Hypothalamus (tissue), 51 donors: Measurements from ENCODE around the gene SLC13A4.
"Not testable (repeated sequence)": the region's sequence is repeated elsewhere in the genome, so short reads cannot be mapped to it uniquely, and the experiment has no call there.

Experiments used
- DNase-seq, 51 donors: peaks; one replicate each; lab custom pipeline; 2025; lab: John Stamatoyannopoulos, UW

The SLC13A4 gene

DNA sequence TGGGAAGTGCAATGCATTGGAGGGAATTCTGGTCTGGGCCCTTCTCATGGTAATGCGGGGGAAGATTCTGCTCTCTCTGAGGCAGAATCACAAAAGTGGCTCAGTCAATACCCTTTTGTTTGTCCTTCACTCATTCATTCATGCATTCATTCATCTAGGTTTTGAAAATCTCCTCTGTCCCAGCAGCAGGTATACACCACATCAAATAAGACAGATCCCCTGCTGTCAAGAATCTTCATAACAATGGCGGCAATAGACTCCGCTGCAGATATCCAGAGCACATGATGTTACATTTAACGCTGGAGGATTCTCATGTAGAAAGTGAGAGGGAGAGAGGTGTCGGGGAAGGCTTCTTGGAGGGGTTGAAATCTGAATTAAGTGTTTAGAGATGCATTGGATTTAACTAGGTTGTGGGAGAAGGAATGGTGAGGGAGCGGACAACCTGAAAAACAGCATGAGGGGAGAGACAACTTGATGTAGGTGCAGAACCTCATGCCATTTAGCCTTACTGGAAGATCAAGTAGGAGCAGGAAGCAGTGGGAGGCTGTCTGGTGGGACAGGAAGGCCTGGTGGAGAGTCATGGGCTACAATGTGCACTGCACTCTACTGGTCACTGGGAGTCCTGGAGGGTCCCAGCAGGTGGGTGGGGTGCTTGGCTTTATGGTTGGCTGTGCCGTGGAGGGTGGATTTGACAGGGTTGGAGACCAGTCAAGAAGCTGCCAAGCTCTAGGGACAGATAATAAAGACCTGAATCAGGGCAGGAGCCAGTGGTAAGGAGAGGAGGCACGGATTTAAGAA lies 25.8 kb upstream of the SLC13A4 start:
- DNase-seq: no peak

DNA sequence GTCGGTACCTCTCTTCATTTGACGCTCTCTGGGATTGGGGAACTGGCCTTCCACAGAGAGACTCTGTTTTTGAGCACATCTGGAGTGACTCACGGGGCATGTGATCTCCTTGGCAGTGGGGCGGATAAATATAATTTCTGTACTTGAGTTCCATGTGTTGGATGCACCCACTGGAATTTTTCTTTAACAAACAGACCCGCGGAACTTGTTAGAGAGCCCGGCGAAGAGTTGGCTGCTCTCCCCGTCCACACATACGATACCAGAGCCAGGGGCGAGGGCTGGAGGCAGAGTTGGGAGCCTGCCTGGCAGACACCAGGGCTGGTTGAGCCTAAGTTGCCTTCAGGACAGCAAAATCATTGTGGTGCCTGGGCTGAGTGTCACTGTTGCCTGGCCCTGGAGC lies 20.8 kb upstream of the SLC13A4 start, which contains the start of gene FAM180A:
TSS of gene FAM180A (minus strand) at position 44 of the 400 bp plus-strand sequence. CDS start 233 bp downstream, outside the sequence.
- no peak for DNase-seq

DNA sequence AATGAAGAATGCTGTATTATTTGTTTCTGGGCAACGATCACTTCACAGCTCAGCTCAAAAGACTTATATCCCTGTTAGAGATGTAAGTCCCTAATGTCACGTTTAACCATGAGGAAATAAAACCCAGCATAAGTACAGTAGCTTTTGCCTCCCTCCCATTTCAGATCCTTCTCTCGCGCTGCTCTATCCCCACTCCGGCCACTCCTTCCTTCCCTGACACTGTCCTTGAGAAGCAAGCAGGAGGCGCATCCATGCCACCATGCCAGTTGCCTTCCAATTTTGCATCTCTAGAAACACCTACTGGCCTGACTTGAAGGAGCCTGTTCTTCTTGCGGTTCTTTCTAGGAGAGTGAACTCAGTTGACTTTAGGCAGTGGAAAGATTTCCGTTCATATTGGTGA lies 19.4 kb upstream of the SLC13A4 start:
- DNase-seq: no peak

DNA sequence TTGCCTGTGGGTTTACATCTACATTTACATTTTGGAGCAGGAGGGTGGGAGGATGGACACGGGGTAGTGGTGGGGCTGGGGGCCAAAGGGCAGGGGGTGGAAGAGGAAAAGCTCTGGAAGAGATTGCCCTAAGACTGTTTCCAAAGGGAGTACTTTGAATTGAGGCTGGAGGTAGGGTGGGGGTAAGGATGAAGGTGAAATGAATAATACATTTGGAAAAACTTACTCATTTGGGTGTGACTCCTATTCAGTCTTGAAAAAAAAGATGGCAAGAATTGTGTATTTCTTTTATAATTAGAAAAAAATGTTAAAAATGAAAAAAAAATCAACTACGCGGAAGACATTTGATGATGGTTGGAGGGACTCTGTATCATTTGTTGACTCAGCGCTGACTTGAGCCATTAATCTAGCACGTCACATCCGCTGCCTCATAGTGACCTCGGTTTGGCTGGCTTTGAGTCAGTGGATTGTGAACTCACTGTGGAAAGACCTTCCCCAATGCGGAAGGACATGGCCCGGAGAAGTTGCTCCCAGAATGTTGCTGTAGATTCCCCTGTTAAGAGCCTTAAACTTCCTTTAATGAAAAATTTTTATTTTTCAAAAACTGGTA lies 17.8 kb upstream of the SLC13A4 start:
- no peak for DNase-seq

DNA sequence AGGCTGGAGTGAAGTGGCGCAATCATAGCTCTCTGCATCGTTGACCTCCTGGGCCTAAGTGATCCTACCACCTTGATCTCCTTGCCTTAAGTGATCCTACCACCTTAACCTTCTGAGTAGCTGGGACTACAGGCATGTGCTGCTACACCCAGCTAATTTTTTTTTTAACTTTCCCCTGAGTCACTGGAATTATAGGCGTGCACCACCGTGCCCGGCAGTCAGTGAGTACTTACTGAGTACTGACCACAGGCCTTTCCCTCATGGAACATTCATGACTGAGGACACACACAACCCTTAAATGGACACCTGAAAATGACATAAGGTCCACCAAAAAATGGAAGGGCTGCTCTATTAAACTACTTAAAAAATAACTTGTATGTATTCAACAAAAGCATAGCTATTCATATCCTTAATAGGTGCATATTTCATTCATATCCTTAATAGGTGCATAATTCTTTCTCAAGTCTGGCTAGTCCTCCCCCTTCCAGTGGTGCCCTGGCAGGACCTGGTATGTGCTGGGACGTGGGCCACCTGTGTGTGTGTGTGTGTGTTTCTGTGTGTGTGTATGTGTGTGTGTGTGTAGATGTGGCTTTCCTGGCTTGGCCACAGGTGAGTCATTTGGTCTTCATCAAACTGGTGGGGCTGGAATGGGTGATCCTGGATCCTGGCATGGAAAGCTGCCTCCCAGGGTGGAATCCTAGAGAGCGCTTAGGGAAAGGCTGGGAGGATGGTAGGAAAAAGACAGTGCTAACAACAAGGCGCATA lies 17.1 kb upstream of the SLC13A4 start:
- no peak for DNase-seq

DNA sequence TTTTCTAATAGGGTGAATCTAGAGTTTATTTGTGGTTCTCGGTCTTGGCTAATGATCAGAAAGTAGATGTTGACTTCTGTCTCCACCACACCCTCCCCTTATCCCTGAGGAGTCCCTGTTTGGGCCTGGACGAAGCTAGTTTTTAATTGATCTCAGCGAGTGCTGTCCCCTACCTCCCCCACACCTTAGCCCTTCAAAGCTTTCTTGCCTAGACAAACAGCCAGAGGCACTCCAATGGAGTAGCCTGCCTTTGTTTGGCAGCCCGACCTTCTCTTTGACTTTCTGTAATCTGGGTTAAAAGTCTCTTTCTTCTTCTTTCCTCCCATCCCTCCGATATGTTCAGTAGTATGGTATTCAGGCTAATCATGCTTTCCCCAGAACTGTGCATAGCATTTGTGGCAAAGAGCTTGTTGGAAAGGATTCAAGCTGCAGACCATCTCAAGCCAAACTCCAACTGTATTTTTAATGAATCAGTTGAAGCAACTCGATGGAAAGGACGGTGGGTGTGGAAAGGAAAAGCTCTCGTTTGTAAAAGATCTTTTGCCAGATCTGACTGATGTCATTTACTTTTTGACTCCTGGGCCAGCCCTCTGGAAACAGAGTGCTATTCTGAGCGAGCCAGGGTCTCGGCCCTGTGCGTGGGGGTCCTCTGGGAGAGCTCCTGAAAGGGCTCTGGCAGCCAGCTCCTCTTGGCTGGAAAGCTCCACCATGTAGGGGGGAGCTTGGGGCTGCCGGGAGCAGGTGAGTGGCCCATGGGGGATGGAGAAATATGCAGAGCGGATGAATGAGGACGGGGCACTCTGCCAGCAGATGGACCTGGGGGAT lies 16.1 kb upstream of the SLC13A4 start:
- no peak for DNase-seq

DNA sequence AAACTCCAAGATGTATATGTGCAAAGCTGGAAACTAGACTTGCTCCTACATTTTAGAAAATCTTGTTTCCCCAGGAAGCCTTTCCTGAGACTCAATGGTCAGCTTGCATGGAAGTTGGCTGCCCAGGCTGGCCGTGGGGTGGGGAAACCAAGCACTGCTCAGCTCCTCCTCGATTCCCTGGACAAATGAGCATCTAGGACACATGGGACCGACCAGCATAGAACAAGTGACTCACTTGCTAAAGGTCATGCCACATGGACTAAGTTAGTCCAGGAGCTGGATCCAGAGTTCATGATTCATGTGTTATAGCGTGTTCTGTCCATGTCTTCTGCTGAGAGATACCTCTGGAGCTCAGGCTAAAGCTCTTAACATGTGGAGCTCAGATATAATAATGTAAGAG lies 14.4 kb upstream of the SLC13A4 start:
- no peak for DNase-seq

DNA sequence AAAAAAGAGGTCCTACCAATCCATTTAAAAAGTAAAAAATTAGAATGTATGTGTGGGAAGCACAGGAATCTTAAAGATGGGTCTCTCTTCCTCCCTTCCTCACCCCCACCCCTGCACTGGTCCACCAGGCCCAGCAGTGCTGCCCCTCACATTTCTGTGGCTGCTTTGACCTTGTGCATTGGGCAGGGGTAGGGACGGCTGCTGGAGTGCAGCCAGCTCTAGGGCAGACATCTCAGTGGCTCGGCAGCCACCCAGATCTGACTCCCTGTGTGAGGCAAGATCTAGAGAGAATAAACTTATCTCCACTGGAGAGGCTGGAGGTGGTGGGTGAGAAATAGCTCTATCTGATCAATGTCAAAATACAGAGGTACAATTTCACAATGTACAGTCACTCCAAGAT lies 13.9 kb upstream of the SLC13A4 start:
- no peak for DNase-seq

DNA sequence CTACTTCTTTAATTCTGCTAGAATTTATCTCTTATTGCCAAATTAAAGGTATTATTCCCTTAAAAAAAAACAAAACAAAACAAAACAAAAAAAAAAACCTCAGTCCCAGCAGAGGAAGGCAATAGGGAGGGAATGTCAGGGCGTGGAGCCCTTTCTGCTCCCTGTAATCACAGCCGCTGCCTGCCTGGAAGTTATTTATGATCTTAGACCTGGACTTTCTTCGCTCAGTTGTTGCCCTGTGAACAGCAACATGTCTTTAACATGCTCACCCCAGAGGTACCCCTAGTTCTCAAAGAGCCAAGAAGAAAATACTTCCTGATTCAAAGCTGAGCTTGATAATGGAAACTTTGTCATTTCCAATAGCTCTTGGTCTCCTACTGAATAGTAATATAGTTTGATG lies 12.9 kb upstream of the SLC13A4 start:
- no peak for DNase-seq

DNA sequence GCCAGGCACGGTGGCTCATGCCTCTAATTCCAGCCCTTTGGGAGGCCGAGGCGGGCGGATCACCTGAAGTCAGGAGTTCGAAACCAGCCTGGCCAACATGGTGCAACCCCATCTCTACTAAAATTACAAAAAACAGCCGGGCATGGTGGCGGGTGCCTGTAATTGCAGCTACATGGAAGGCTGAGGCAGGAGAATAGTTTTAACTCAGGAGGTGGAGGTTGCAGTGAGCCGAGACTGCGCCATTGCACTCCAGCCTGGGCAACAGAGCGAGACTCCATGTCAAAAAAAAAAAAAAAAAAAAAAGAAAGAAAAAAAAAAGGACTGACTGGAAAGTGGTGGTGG lies 9.3 kb upstream of the SLC13A4 start:
- DNase-seq: not testable (repeated sequence)

DNA sequence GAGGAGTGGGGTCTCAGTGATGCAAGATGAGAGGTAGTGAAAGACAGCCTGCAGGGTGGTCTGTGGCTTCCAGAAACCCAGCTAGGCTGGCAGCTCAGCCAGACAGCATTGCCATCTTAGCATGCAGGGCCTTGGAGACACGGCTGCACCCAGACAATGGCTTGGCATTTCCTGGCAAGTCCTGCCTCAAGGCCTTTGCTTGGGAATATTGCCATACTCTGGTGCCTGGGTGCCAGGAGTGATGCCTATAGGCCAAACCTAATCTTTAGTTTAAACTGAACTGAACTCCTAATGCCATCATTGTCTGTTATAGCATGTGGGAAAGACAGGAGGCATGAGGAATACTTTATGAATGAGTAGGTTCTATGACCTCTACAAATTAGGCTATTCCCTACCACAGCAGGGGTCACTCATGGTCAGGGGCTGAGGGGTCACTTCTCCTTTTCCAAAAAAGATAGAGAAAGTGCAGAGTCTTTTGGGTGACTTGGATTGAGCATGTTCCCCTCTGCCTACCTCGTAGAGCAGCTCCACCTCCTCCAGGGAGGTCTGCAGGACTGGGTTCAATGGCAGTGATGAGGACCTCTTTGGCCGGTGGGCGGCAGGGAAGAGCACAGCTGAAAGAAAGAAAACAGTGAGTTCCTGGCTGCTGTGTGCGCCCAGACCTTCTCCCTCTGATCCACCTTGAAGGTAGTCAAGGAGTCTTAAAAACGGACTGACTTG lies 8.8 kb upstream of the SLC13A4 start:
- DNase-seq: no peak

DNA sequence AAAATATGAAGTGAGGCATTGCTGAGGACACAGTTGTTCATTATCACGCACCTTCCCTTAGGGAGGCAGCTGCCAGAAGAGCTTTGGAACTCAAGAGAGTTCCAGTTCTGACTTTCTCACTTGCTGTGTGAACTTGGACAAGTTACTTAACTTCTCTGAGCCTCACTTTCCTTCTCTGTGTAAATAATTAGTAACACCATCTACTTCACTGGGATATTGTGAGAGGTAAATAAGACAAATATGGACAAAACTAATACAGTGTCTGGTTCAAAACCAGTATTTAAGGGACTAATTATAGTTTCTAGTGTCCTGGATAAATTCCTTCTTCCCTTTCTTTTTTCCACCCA lies 6.3 kb upstream of the SLC13A4 start:
- DNase-seq: no peak

DNA sequence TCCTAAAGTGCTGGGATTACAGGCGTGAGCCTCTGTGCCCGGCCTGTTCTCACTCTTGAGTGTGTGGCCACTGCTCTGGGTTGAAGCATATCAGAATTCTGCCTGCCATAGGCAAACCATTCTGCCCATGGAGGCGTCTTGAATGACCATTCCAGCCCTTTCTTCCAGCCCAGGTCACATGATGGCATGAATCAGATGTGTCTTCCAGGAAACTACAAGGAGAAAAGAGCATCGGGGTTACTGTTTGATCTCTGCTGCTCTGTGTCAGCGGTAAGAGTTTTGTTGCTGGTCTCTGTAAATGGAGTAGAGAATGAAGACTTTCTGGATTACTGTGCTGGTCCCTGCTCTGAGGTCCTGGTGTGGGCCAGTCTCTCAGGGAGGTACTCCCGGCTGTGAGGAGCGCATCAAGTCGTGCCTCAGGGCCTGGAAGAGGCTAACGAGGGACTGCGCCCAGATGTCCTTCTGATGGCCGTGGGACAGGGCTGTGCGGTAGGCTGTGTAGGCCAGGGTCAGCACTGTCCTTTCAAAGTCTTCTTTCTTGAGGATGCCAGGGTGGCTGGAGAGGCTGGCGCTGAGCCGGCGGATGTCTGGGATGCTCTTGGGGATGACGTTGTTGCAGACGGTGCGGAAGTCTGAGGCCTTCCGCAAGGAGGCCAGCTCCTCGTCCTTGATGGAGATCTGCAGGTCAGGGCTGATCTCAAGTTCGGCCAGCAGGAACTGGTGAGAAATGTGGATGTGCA lies 5.8 kb upstream of the SLC13A4 start:
- DNase-seq: no peak

DNA sequence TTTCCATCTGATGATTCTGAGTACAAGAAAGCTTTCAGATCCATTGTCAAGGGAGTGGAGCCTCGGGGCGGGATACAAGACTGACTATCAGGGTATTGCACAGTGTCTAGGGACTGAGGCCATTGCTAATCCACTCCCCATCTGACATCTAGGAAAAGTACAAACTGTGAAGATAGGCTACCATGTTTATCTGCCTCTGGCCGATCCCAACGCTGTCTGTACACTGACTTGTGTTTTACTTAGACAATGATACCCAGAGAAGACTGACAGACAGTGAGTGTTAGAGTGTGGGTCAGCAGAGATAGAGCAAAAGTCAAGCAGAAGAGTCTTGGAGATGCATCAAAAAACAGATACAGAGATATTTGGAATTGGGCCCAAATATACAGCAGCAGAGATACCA lies 3.1 kb upstream of the SLC13A4 start:
- no peak for DNase-seq

DNA sequence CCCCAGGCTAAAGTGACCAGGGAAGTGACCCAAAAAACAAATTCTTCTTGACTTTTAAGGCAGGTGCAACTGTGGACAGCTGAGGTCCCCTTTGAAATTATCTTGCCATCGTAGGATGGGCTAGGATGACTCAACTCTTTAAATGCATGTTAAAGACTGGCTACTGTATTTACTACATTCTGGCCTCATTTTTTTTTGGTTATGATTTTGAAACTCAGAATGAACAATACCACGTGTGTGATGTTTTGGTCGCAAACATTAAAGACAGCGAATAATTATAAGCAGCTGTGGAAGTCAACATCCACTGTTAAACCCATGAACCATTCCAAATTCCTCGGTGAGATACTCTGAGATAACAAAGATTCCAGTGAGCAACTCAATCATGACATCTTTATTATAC lies 1.2 kb upstream of the SLC13A4 start:
- DNase-seq: no peak

DNA sequence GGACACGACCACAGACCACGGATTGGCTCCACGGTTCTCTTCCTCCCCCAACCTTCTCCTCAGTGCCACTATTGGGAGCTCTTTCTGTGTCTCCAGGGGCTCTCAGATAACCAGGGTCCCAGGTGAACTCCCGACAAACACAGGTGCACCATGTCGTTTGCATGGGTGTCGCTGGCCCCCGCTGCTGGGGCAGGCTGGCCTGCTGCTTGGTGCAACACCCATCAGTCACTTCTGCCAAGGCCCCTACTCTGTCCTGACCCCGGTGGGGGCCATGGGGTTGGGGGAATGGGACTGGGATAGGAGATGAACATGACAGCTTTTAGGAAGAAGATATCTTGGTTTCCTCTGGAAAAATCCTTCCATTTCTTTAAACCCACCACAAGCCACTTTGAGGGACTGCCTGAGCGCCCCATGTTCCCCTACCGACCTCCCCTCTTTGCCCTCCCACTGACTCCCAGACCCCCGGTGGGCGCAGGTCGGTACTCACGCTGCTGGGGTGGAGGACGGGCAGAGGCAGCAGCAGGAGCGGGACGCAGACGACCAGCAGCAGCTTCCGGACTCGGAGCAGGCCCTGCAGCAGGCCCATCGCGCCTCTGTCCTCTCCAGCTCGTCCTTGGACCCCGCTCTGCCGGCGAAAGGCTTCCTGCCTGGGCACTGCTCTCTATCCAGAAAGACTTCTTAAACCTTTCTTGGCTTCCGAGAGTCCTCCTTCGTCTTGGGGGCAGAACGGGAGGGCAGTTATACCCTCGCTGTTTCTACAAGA lies 894 bp downstream of the SLC13A4 start:
- DNase-seq: no peak

DNA sequence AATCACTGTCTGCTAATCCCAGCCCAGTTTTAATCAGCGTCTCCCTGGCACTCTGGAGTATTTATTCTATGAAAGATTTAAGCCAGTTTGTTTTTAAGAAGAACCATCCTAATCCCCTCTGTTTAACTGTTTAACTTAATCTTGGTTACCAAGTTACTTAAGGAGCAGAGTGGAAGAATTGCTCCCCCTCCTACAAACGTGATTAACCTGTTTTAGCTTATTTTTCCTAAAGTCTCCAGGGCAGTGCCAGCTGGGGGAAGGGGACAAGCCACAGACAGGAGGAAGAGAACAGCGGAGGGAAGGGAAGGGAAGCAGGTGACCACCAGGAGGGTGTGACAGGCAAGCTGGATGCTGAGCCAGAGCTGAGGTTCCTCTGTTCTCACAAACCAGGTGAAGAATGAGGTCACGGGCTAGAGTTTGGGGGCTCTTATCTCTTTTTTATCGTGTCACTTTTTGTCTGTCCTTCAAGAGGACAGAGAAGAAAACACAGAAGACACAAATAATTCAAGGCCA lies 1.7 kb downstream of the SLC13A4 start:
- no peak for DNase-seq

DNA sequence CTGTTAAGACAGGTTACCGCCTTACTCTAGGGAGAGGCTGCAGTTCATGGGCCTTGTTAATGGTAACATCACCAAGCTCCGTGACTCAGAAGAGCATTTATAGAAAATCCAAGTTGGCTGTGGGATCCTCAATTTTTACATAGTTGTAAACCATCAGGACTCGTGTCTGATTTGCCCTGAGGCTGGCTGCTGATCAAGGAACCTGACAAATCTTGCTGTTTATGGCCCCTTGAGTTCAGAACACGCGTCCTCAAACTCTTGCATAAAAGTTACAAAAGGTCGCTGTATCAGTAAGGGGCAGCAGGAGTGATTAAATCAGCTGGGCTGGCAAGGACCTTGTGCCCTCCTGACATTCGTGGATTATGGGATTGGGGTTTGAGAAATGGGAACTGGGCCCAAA lies 4.6 kb downstream of the SLC13A4 start:
- DNase-seq: no peak
